SK-N-SH treated with all-trans-retinoic acid at 6 μM for 48 hours (cell line): ENCODE results near the gene PRR23C.

ENCODE experiments used
- ARNTL ChIP-seq: fragments of 450-650 bp; formaldehyde crosslinking; IDR thresholded peaks from 2 replicates; pipeline ENCODE4 v1.5.0; 2020; ENCODE audit warnings: low read depth, mild to moderate bottlenecking, moderate library complexity, borderline replicate concordance
- OSR1 ChIP-seq: fragments of 250-450 bp; sonication (Bioruptor Pico); IDR thresholded peaks from 2 replicates; pipeline ENCODE4 v1.8.0; 2022; ENCODE audit warnings: moderate library complexity, mild to moderate bottlenecking, inconsistent platforms
- PPARA ChIP-seq: fragments of 250-450 bp; sonication (Bioruptor Pico); IDR thresholded peaks from 2 replicates; pipeline ENCODE4 v1.5.0; 2020; ENCODE audit warnings: mild to moderate bottlenecking, borderline replicate concordance

DNA sequence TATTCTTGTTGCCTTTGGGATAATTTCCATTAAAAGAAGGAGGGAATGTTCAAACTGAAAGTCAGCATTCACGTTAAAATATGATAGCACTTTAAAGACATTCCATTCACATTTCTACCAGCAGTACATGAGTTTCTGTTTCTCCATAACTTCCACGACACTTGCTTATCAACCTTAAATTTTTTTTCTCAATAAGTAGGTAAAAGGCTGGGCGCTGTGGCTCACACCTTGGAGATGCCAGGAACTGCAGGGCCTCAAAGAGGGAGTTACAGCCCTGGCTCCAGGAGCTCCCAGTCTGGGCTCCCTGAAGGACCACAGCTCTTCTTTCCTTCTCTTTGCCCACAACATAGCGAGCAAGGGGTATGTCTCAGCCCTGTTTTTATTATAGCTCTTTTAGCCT is 42.9 kb upstream of the PRR23C start:
- TF ChIP-seq ARNTL (CRISPR knock-in tag) (no peak), PPARA (CRISPR knock-in tag) (no peak), OSR1 (CRISPR knock-in tag) (no peak)
